Bronchial epithelial cell (primary cell): ENCODE results near the gene SLFN12L. TPM values are rescaled to one million over a fixed set of nuclear protein-coding genes. Genes with fewer than 3 reads are reported as not detected.
"Not testable (repeated sequence)": the region's sequence is repeated elsewhere in the genome, so short reads cannot be mapped to it uniquely, and the experiment has no call there.

Source experiments
- DNase-seq: peaks from one replicate; pipeline ENCODE4 v3.0.0-alpha.2; 2010; ENCODE audit warnings: low read depth
- FAIRE-seq: peaks from 2 replicates; lab custom pipeline; 2011; peaks lifted over from hg19 to GRCh38; lab: Jason Lieb, UNC
- H3K27me3 ChIP-seq: 2 replicates; pipeline ENCODE4 v1.5.1; 2011; ENCODE audit warnings: low read length; ENCODE audit not compliant: control insufficient read depth, insufficient read depth
- H3K36me3 ChIP-seq: 2 replicates; pipeline ENCODE4 v1.5.1; 2011; ENCODE audit warnings: low read length; ENCODE audit not compliant: control insufficient read depth, insufficient read depth
- H3K4me3 ChIP-seq: 2 replicates; pipeline ENCODE4 v1.5.1; 2011; ENCODE audit warnings: mild to moderate bottlenecking, low read depth, low read length, control low read depth
- CTCF ChIP-seq: IDR thresholded peaks from 2 replicates; pipeline ENCODE4 v1.5.1; 2011; ENCODE audit warnings: mild to moderate bottlenecking, moderate library complexity, low read length, control low read depth, inconsistent platforms; ENCODE audit not compliant: insufficient read depth, severe bottlenecking
- total RNA-seq: library from RNA; depleted of rRNA; stranded (reverse); fragments of >200 nt; gene quantifications from 2 replicates; pipeline ENCODE4 v1.2.1, GENCODE V29; 2014

Gene SLFN12L
- total RNA-seq, 1 donor from 2014 or later: under 0.01 TPM

- DNase-seq (no peak), FAIRE-seq (no peak)
- no peak overlapping the region for H3K4me3 ChIP-seq
- TF ChIP-seq CTCF: no peak
- H3K27me3 ChIP-seq: peaks cover 3% of the 10 kb centered on the region
- no peaks in the 10 kb centered on the region for H3K36me3 ChIP-seq
These were observed 5.5 kb upstream of the SLFN12L start for GRCh38 chr17:35542990-35543389.

GRCh38 chr17:35541434-35541833 is 4.0 kb upstream of the SLFN12L start:
- no peak for DNase-seq
- FAIRE-seq: no peak
- peaks cover 3% of the 10 kb centered on the region for H3K27me3 ChIP-seq
- H3K4me3 ChIP-seq: no peak overlapping the region
- TF ChIP-seq CTCF: no peak
- no peaks in the 10 kb centered on the region for H3K36me3 ChIP-seq

- Histone ChIP-seq H3K4me3 (no peak overlapping the region), H3K36me3 (no peaks in the 10 kb centered on the region), H3K27me3 (no peaks in the 10 kb centered on the region)
- no peak for TF ChIP-seq CTCF
- no peak for FAIRE-seq
- peak; percentile 23 for DNase-seq
These were observed 3.3 kb upstream of the SLFN12L start for GRCh38 chr17:35540589-35541404.

- Histone ChIP-seq H3K36me3 (no peaks in the 10 kb centered on the region), H3K27me3 (no peaks in the 10 kb centered on the region), H3K4me3 (no peak overlapping the region)
- no peak for TF ChIP-seq CTCF
- FAIRE-seq (no peak), DNase-seq (no peak)
These were observed 2.2 kb upstream of the SLFN12L start for GRCh38 chr17:35539659-35540026.

- FAIRE-seq (no peak), DNase-seq (no peak)
- H3K27me3 ChIP-seq: no peaks in the 10 kb centered on the region
- H3K4me3 ChIP-seq: no peak overlapping the region
- TF ChIP-seq CTCF: no peak
- H3K36me3 ChIP-seq: no peaks in the 10 kb centered on the region
These were observed 760 bp downstream of the SLFN12L start for GRCh38 chr17:35536664-35537171.

GRCh38 chr17:35535406-35535805 is 2.1 kb downstream of the SLFN12L start:
- not testable (repeated sequence) for DNase-seq, H3K36me3 ChIP-seq, FAIRE-seq, H3K27me3 ChIP-seq, H3K4me3 ChIP-seq
